SK-N-SH (cell line): ENCODE data around the gene SLC26A3. TPM values are rescaled to one million over a fixed set of nuclear protein-coding genes. Genes with fewer than 3 reads are reported as not detected.

Experiments
- CTCF ChIA-PET: fragments of 300-600, 350-600 bp; formaldehyde crosslinking; extraction: SDS; loops from one replicate; lab custom pipeline; 2021; lab: Yijun Ruan, JAX
- POLR2A ChIA-PET: fragments of 350-600 bp; sonication (Branson Sonifier 250); formaldehyde crosslinking; extraction: SDS; loops from one replicate; lab custom pipeline; 2020; ENCODE audit warnings: antibody characterized with exemption, inconsistent platforms; lab: Yijun Ruan, JAX
- DNase-seq: peaks from one replicate; pipeline ENCODE4 v3.0.0; 2012
- H2AFZ ChIP-seq: fragments of 200-600 bp; sonication (generic); 2 replicates; pipeline ENCODE4 v1.8.1; 2016; ENCODE audit warnings: antibody characterized with exemption, mild to moderate bottlenecking, low read depth
- H3F3A ChIP-seq: fragments of 200-600 bp; sonication (generic); replicated peaks from 2 replicates; pipeline ENCODE3; 2016; ENCODE audit warnings: antibody characterized with exemption, mild to moderate bottlenecking; ENCODE audit not compliant: insufficient read depth
- H3K27ac ChIP-seq, 2 experiments: fragments of 200-500 bp in 1 of 2; fragments of 200-600 bp in 1 of 2; sonication (Bioruptor generic) in 1 of 2; sonication (generic), shearing (Covaris generic) in 1 of 2; 2 replicates each; pipeline versions ENCODE4 v1.5.1 to v1.6.1; 2014 to 2016; ENCODE audit warnings: low read depth in 2 of 2, inconsistent platforms in 1 of 2, low read length in 1 of 2, mild to moderate bottlenecking in 1 of 2, mixed read lengths in 1 of 2
- H3K27me3 ChIP-seq: fragments of 200-600 bp; sonication (generic), shearing (Covaris generic); 2 replicates; pipeline ENCODE4 v1.6.1; 2016; ENCODE audit warnings: mixed run types; ENCODE audit not compliant: insufficient read depth
- H3K36me3 ChIP-seq, 2 experiments: fragments of 200-500 bp in 1 of 2; fragments of 200-600 bp in 1 of 2; sonication (Bioruptor generic) in 1 of 2; sonication (generic) in 1 of 2; replicated peaks in 1 of 2; 2 replicates each; pipeline versions ENCODE3 to v1.5.1; 2014 to 2016; ENCODE audit warnings: low read length in 1 of 2, mild to moderate bottlenecking in 1 of 2; ENCODE audit not compliant: insufficient read depth in 2 of 2, control insufficient read depth in 1 of 2
- H3K4me1 ChIP-seq, 2 experiments: fragments of 200-500 bp in 1 of 2; fragments of 200-600 bp in 1 of 2; sonication (Bioruptor generic) in 1 of 2; sonication (generic), shearing (Covaris generic) in 1 of 2; 2 replicates each; pipeline versions ENCODE4 v1.5.1 to v1.6.1; 2014 to 2016; ENCODE audit warnings: low read depth in 1 of 2, low read length in 1 of 2, mixed run types in 1 of 2; ENCODE audit not compliant: insufficient read depth in 2 of 2, control insufficient read depth in 1 of 2
- H3K4me2 ChIP-seq: fragments of 200-600 bp; sonication (generic), shearing (Covaris generic); 2 replicates; pipeline ENCODE4 v1.6.1; 2017; ENCODE audit warnings: mixed run types
- H3K4me3 ChIP-seq, 2 experiments: fragments of 200-500 bp in 1 of 2; fragments of 200-600 bp in 1 of 2; sonication (Bioruptor generic) in 1 of 2; sonication (generic), shearing (Covaris generic) in 1 of 2; 2 replicates each; pipeline versions ENCODE4 v1.5.1 to v1.8.1; 2014 to 2016; ENCODE audit warnings: low read depth in 2 of 2, inconsistent platforms in 1 of 2, low read length in 1 of 2, mild to moderate bottlenecking in 1 of 2, mixed read lengths in 1 of 2, moderate library complexity in 1 of 2
- H3K79me2 ChIP-seq: fragments of 200-600 bp; sonication (generic); 2 replicates; pipeline ENCODE4 v1.8.1; 2017; ENCODE audit warnings: mild to moderate bottlenecking; ENCODE audit not compliant: insufficient read depth
- H3K9ac ChIP-seq: fragments of 200-600 bp; sonication (generic); 2 replicates; pipeline ENCODE4 v1.6.1; 2017; ENCODE audit warnings: mixed run types
- H3K9me2 ChIP-seq: fragments of 200-600 bp; sonication (generic); 2 replicates; pipeline ENCODE4 v1.6.1; 2017; ENCODE audit warnings: mixed run types
- H3K9me3 ChIP-seq: fragments of 200-600 bp; sonication (generic); 2 replicates; pipeline ENCODE4 v1.6.1; 2017; ENCODE audit warnings: mixed run types, mild to moderate bottlenecking, moderate library complexity
- H4K20me1 ChIP-seq: fragments of 200-600 bp; sonication (generic); 2 replicates; pipeline ENCODE4 v1.6.1; 2017; ENCODE audit warnings: mild to moderate bottlenecking, mixed run types; ENCODE audit not compliant: insufficient read depth
- CHD2 ChIP-seq: fragments of 150-350 bp; IDR thresholded peaks from 2 replicates; pipeline ENCODE4 v1.6.1; 2018; ENCODE audit warnings: low read length; ENCODE audit not compliant: partially characterized antibody
- ELF1 ChIP-seq: IDR thresholded peaks from 2 replicates; pipeline ENCODE4 v1.4.0; 2012
- EP300 ChIP-seq, 2 experiments: IDR thresholded peaks; 2 replicates each; pipeline versions ENCODE4 v1.4.0 to v1.6.1; 2012; ENCODE audit warnings: borderline replicate concordance in 1 of 2, low read depth in 1 of 2, low read length in 1 of 2
- FOSL2 ChIP-seq: IDR thresholded peaks from 2 replicates; pipeline ENCODE4 v1.4.0; 2012; ENCODE audit warnings: low read depth, mild to moderate bottlenecking, moderate library complexity, borderline replicate concordance
- FOXJ3 ChIP-seq: sonication (generic); formaldehyde crosslinking; IDR thresholded peaks from 2 replicates; pipeline ENCODE4 v1.5.1; 2020; ENCODE audit warnings: mild to moderate bottlenecking, missing genetic modification reagents
- GATA2 ChIP-seq: sonication (generic); formaldehyde crosslinking; IDR thresholded peaks from 2 replicates; pipeline ENCODE4 v1.5.0; 2020; ENCODE audit warnings: mild to moderate bottlenecking, missing genetic modification reagents
- JUND ChIP-seq: IDR thresholded peaks from 2 replicates; pipeline ENCODE4 v1.4.0; 2012
- MEF2A ChIP-seq: IDR thresholded peaks from 2 replicates; pipeline ENCODE4 v1.4.0; 2012; ENCODE audit warnings: low read depth, borderline replicate concordance
- NFIC ChIP-seq: IDR thresholded peaks from 2 replicates; pipeline ENCODE4 v1.4.0; 2012; ENCODE audit warnings: borderline replicate concordance
- NRF1 ChIP-seq: IDR thresholded peaks from 2 replicates; pipeline ENCODE4 v1.6.1; 2012; ENCODE audit warnings: low read depth, mild to moderate bottlenecking, low read length
- RCOR1 ChIP-seq: fragments of 150-350 bp; IDR thresholded peaks from 2 replicates; pipeline ENCODE4 v1.6.1; 2017; ENCODE audit warnings: antibody characterized with exemption, low read length
- RFX5 ChIP-seq: IDR thresholded peaks from 2 replicates; pipeline ENCODE4 v1.6.1; 2012; ENCODE audit warnings: mild to moderate bottlenecking, improper control_type of control experiment, low read length
- RXRA ChIP-seq: IDR thresholded peaks from 2 replicates; pipeline ENCODE4 v1.4.0; 2012; ENCODE audit warnings: low read depth, mild to moderate bottlenecking, borderline replicate concordance
- SIN3A ChIP-seq: IDR thresholded peaks from 2 replicates; pipeline ENCODE4 v1.6.1; 2012; ENCODE audit warnings: low read depth, mild to moderate bottlenecking, low read length, moderate library complexity, borderline replicate concordance
- YY1 ChIP-seq: IDR thresholded peaks from 2 replicates; pipeline ENCODE4 v1.4.0; 2012; ENCODE audit warnings: low read depth, mild to moderate bottlenecking
- WGBS: methylation state at CpG from one replicate; pipeline ENCODE4 v1.1.6; 2017; ENCODE audit warnings: low lambda C conversion rate; 5-methylcytosine and 5-hydroxymethylcytosine counted together
- polyA plus RNA-seq, 3 experiments: library from polyadenylated mRNA; depleted of rRNA; stranded (reverse); fragments of >200 nt; gene quantifications; 2 replicates each; pipeline ENCODE4 v1.2.3, GENCODE V29; 2012
- TF ChIP-seq, protein P1 (sequence below): fragments of 150-350 bp; IDR thresholded peaks from 2 replicates; pipeline ENCODE4 v1.6.1; 2016; ENCODE audit warnings: mild to moderate bottlenecking, low read depth, low read length
- TF ChIP-seq, protein P2 (sequence below): IDR thresholded peaks from 2 replicates; pipeline ENCODE4 v1.6.1; 2012; ENCODE audit warnings: mild to moderate bottlenecking, low read depth, low read length, moderate library complexity
- TF ChIP-seq, protein P3 (sequence below): IDR thresholded peaks from 2 replicates; pipeline ENCODE4 v1.4.0; 2012; ENCODE audit warnings: low read depth, borderline replicate concordance
- TF ChIP-seq, protein P4 (sequence below): fragments of 200-600 bp; sonication (generic); IDR thresholded peaks from 2 replicates; pipeline ENCODE4 v1.6.1; 2017; ENCODE audit warnings: antibody characterized with exemption, mild to moderate bottlenecking, moderate library complexity

The SLC26A3 gene
- polyA plus RNA-seq, 1 of the 3 experiments (the other 2 are of a cell fraction) = not detected

DNA sequence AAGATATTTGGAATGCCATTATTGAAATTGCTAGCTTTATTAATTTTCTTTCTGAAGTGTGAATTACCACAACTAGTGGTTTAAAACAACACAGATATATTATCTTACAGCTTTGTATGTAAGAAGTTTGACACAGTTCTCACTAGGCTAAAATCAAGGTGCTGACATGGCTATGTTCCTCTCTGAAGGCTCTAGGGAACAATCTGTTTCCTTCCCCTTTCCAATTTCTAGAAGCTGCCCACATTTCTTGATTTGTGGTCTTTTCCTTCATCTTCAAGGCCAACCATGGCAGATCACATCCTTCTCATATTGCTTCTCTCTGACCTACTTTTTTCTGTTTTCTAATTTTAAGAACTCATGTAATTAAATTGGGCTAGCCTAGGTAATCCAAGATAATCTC is 43.3 kb upstream of the SLC26A3 start (continued):
- TF ChIP-seq RCOR1 = no peak

DNA sequence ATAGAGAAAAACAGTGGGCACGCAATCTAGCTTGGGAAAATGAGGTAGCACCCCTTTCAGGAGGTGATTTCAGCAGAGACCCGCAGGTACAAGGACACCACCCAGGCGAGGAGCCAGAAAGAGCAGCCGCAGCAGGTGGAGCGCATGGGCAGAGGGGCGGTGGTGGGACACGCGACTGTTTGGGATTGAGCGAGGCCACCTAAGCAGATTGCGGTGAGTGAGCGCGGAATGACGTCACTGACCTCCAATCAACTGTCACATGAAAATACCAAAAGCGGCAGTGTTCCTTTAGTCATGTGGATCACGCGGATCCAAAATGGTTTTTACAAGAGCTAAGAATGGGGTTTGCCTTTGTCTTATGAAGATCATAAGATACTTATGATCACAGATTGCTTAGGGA is 40.2 kb upstream of the SLC26A3 start:
- Histone ChIP-seq H3K4me3 (no peak overlapping the region), H4K20me1 (no peaks in the 10 kb centered on the region), H3K79me2 (no peaks in the 10 kb centered on the region), H3F3A (no peaks in the 10 kb centered on the region), H3K4me2 (no peak overlapping the region), H3K36me3 (no peaks in the 10 kb centered on the region), H3K9me2 (no peaks in the 10 kb centered on the region), H3K27me3 (no peaks in the 10 kb centered on the region), H3K4me1 (no peaks in the 10 kb centered on the region), H3K9me3 (no peaks in the 10 kb centered on the region), H3K27ac (no peak overlapping the region), H2AFZ (no peak overlapping the region), H3K9ac (no peak overlapping the region)
- no peak for DNase-seq
- TF ChIP-seq FOXJ3 (CRISPR knock-in tag) (no peak), MEF2A (no peak), NRF1 (no peak), CHD2 (no peak), SIN3A (no peak), YY1 (no peak), GATA2 (no peak), ELF1 (no peak)
- TF ChIP-seq, protein P1, sequence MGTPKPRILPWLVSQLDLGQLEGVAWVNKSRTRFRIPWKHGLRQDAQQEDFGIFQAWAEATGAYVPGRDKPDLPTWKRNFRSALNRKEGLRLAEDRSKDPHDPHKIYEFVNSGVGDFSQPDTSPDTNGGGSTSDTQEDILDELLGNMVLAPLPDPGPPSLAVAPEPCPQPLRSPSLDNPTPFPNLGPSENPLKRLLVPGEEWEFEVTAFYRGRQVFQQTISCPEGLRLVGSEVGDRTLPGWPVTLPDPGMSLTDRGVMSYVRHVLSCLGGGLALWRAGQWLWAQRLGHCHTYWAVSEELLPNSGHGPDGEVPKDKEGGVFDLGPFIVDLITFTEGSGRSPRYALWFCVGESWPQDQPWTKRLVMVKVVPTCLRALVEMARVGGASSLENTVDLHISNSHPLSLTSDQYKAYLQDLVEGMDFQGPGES = no peak
- CTCF ChIA-PET = interaction anchor here (1.0 to 1.1 kb wide), 2 partner anchors 31 to 100 kb away, joined by 4 read pairs; partner anchors contain the start of gene CBLL1
- POLR2A ChIA-PET = no interaction called here
- 88% methylated on average over 16 of the region's 16 CpGs for WGBS

DNA sequence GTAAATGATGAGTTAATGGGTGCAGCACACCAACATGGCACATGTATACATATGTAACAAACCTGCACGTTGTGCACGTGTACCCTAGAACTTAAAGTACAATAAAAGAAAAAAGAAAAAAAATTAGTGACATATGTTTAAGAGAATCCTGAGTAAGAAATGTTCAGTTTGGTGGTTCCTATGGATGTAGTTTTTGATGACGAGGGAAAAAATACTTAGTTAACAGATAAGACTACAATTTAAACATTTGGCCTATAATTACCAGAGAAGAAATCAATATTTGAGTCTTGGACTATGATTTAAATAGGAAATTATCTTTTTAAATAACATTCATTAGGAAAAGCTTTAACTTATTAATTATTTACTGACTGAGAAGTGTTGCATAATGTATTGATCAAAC is 39.2 kb upstream of the SLC26A3 start:
- DNase-seq = no peak
- Histone ChIP-seq H3K9ac (no peak overlapping the region), H3F3A (no peaks in the 10 kb centered on the region), H3K9me2 (no peaks in the 10 kb centered on the region), H3K4me3 (no peak overlapping the region), H3K27me3 (no peaks in the 10 kb centered on the region; the same call in 1 of the 2 replicates), H3K9me3 (no peaks in the 10 kb centered on the region), H3K4me2 (no peak overlapping the region), H3K4me1 (no peaks in the 10 kb centered on the region), H2AFZ (no peak overlapping the region), H3K27ac (no peak overlapping the region), H4K20me1 (no peaks in the 10 kb centered on the region), H3K79me2 (no peaks in the 10 kb centered on the region), H3K36me3 (no peaks in the 10 kb centered on the region)
- 80% methylated on average over 3 of the region's 3 CpGs for WGBS
- ChIA-PET POLR2A (no interaction called here), CTCF (interaction anchor here (1.1 kb wide), 2 partner anchors 9 to 32 kb away, joined by 3 to 4 read pairs; no protein-coding TSS in a partner anchor)
- no peak for TF ChIP-seq EP300 (IDR thresholded peaks at IDR 0.05; ENCODE audit: borderline replicate concordance in 1 of 2, low read depth in 1 of 2, low read length in 1 of 2)
- TF ChIP-seq FOSL2 = no peak
- TF ChIP-seq, protein P2, sequence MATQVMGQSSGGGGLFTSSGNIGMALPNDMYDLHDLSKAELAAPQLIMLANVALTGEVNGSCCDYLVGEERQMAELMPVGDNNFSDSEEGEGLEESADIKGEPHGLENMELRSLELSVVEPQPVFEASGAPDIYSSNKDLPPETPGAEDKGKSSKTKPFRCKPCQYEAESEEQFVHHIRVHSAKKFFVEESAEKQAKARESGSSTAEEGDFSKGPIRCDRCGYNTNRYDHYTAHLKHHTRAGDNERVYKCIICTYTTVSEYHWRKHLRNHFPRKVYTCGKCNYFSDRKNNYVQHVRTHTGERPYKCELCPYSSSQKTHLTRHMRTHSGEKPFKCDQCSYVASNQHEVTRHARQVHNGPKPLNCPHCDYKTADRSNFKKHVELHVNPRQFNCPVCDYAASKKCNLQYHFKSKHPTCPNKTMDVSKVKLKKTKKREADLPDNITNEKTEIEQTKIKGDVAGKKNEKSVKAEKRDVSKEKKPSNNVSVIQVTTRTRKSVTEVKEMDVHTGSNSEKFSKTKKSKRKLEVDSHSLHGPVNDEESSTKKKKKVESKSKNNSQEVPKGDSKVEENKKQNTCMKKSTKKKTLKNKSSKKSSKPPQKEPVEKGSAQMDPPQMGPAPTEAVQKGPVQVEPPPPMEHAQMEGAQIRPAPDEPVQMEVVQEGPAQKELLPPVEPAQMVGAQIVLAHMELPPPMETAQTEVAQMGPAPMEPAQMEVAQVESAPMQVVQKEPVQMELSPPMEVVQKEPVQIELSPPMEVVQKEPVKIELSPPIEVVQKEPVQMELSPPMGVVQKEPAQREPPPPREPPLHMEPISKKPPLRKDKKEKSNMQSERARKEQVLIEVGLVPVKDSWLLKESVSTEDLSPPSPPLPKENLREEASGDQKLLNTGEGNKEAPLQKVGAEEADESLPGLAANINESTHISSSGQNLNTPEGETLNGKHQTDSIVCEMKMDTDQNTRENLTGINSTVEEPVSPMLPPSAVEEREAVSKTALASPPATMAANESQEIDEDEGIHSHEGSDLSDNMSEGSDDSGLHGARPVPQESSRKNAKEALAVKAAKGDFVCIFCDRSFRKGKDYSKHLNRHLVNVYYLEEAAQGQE = no peak
- no peak for TF ChIP-seq RXRA
- no peak for TF ChIP-seq FOXJ3 (CRISPR knock-in tag)
- no peak for TF ChIP-seq RFX5
- no peak for TF ChIP-seq ELF1
- no peak for TF ChIP-seq NFIC
- no peak for TF ChIP-seq JUND
- TF ChIP-seq, protein P3, sequence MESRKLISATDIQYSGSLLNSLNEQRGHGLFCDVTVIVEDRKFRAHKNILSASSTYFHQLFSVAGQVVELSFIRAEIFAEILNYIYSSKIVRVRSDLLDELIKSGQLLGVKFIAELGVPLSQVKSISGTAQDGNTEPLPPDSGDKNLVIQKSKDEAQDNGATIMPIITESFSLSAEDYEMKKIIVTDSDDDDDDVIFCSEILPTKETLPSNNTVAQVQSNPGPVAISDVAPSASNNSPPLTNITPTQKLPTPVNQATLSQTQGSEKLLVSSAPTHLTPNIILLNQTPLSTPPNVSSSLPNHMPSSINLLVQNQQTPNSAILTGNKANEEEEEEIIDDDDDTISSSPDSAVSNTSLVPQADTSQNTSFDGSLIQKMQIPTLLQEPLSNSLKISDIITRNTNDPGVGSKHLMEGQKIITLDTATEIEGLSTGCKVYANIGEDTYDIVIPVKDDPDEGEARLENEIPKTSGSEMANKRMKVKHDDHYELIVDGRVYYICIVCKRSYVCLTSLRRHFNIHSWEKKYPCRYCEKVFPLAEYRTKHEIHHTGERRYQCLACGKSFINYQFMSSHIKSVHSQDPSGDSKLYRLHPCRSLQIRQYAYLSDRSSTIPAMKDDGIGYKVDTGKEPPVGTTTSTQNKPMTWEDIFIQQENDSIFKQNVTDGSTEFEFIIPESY = no peak
- no peak for TF ChIP-seq NRF1
- TF ChIP-seq, protein P4, sequence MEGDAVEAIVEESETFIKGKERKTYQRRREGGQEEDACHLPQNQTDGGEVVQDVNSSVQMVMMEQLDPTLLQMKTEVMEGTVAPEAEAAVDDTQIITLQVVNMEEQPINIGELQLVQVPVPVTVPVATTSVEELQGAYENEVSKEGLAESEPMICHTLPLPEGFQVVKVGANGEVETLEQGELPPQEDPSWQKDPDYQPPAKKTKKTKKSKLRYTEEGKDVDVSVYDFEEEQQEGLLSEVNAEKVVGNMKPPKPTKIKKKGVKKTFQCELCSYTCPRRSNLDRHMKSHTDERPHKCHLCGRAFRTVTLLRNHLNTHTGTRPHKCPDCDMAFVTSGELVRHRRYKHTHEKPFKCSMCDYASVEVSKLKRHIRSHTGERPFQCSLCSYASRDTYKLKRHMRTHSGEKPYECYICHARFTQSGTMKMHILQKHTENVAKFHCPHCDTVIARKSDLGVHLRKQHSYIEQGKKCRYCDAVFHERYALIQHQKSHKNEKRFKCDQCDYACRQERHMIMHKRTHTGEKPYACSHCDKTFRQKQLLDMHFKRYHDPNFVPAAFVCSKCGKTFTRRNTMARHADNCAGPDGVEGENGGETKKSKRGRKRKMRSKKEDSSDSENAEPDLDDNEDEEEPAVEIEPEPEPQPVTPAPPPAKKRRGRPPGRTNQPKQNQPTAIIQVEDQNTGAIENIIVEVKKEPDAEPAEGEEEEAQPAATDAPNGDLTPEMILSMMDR = no peak
